ENCODE data around the gene ASNSD1. TPM values are rescaled to one million over a fixed set of nuclear protein-coding genes. Genes with fewer than 3 reads are reported as not detected.

The ASNSD1 gene
- total and polyA plus RNA-seq, 9 of the 15 experiments (the other 6 are each of a cell fraction or from before 2014, with no cell fraction given), result 23.9 to 56.4 (median 38.3) TPM

- CTCF ChIA-PET (ENCODE audit: low intra/inter-chr PET ratio), result no interaction called here
These were observed 25.9 kb upstream of the ASNSD1 start for GRCh38 chr2:189635353-189635752.

More at GRCh38 chr2:189635353-189635752, 25.9 kb upstream of the ASNSD1 start:
- no TSS peak for BruUV-seq (replicated peaks)
- POLR2A ChIA-PET, result interaction anchor here (1.0 kb wide), 1 partner anchor 10 kb away, joined by 3 read pairs; no protein-coding TSS in a partner anchor
- Histone ChIP-seq H3K79me2 (ENCODE audit: control insufficient read depth, insufficient read depth, low read length) (no peaks in the 10 kb centered on the region), H3K27me3 (ENCODE audit: control insufficient read depth in 2 of 2, insufficient read depth in 2 of 2, low read length in 2 of 2) (no peaks in the 10 kb centered on the region), H3K4me1 (replicated peaks in 1 of 2; ENCODE audit: control insufficient read depth in 2 of 2, insufficient read depth in 2 of 2, low read length in 2 of 2) (no peaks in the 10 kb centered on the region), H3K9me3 (replicated peaks; ENCODE audit: control insufficient read depth, insufficient read depth, low read depth, low read length) (no peaks in the 10 kb centered on the region), H3K9ac (ENCODE audit: insufficient read depth in 1 of 2, low read depth in 2 of 2, low read length in 2 of 2) (no peak overlapping the region), H3K4me3 (no peak overlapping the region), H3K36me3 (ENCODE audit: control insufficient read depth, insufficient read depth, low read length) (no peaks in the 10 kb centered on the region), H3K4me2 (ENCODE audit: insufficient read depth, low read length) (no peak overlapping the region), H3K9me1 (ENCODE audit: control insufficient read depth, insufficient read depth, low read length) (no peaks in the 10 kb centered on the region), H3K27ac (ENCODE audit: extremely low read depth, low read depth, low read length) (no peak overlapping the region), H2AFZ (ENCODE audit: low read depth, low read length) (no peak overlapping the region), H4K20me1 (replicated peaks; ENCODE audit: control insufficient read depth, insufficient read depth, low read length) (no peaks in the 10 kb centered on the region)
- 14% methylated on average over 2 of the region's 2 CpGs for WGBS (ENCODE audit: insufficient coverage, low coverage, missing lambda C conversion rate)
- in situ Hi-C loops (cut with MboI) (loop anchor here (10.0 kb wide), 1 partner anchor 151 kb away; no protein-coding TSS in a partner anchor), intact Hi-C loops (cut with micrococcal nuclease) (no loop called here)
- no peak for TF ChIP-seq ZNF609 (CRISPR knock-in tag; IDR thresholded peaks at IDR 0.05; ENCODE audit: borderline replicate concordance)
- TF ChIP-seq GATAD2A (IDR thresholded peaks at IDR 0.05), result no peak
- TF ChIP-seq HIVEP1 (CRISPR knock-in tag; IDR thresholded peaks at IDR 0.05), result no peak
- TF ChIP-seq KAT8 (IDR thresholded peaks at IDR 0.05; ENCODE audit: low read depth), result no peak
- TF ChIP-seq NR0B1 (IDR thresholded peaks at IDR 0.05; ENCODE audit: partially characterized antibody), result no peak
- DNase-seq (ENCODE audit: extremely low read depth in 1 of 4, low spot score in 3 of 4) (no peak), FAIRE-seq (no peak), ATAC-seq (no peak)
